Right lobe of liver (tissue), 4 donors: ENCODE data around the gene ZNF830.

ENCODE experiments used
- POLR2A ChIP-seq: fragments of 450-650 bp; IDR thresholded peaks from one replicate; pipeline ENCODE4 v1.6.1; 2017; ENCODE audit warnings: antibody characterized with exemption, mild to moderate bottlenecking
- TF ChIP-seq, protein P1 (sequence below), 4 donors: fragments of 200-600 bp in 3 of 4; fragments of 450-650 bp in 1 of 4; IDR thresholded peaks; one replicate each; pipeline versions ENCODE4 v1.5.1 to v1.8.0; 2016 to 2022; ENCODE audit warnings: antibody characterized with exemption in 4 of 4, mild to moderate bottlenecking in 2 of 4
- donor health status: DM: no; HTN: no; CAD: no.
- donor health status: DM: no; HTN: no; CAD: no.
- donor health status: DM: no; HTN: yes; CAD: no.

GRCh38 chr17:35003778-35004177 lies 42.4 kb downstream of the ZNF830 start:
- TF ChIP-seq, protein P1, sequence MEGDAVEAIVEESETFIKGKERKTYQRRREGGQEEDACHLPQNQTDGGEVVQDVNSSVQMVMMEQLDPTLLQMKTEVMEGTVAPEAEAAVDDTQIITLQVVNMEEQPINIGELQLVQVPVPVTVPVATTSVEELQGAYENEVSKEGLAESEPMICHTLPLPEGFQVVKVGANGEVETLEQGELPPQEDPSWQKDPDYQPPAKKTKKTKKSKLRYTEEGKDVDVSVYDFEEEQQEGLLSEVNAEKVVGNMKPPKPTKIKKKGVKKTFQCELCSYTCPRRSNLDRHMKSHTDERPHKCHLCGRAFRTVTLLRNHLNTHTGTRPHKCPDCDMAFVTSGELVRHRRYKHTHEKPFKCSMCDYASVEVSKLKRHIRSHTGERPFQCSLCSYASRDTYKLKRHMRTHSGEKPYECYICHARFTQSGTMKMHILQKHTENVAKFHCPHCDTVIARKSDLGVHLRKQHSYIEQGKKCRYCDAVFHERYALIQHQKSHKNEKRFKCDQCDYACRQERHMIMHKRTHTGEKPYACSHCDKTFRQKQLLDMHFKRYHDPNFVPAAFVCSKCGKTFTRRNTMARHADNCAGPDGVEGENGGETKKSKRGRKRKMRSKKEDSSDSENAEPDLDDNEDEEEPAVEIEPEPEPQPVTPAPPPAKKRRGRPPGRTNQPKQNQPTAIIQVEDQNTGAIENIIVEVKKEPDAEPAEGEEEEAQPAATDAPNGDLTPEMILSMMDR (IDR thresholded peaks at IDR 0.05) = no peak
- no peak for TF ChIP-seq POLR2A
